ENCODE measurements around the gene CNGB1.

DNA sequence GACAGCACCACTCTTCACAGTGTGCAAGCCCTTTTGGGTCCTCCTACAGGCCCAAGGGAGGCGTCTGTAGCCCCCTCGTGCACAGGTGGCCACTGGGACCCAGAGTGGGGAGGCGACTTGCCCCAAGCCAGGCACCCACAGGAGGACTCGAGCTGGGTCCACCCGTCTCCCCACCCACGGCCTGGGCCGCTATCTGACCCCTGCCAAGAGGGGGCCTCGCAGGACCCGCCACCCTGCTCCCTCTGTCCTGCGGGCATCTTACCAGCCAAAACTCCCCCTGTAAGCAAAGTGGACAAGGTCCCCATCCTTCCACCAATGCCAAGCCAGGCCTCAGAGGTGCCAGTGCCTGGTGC lies 31.1 kb downstream of the CNGB1 start:
- TF ChIP-seq FOSL1 (CRISPR knock-in tag; IDR thresholded peaks at IDR 0.05; ENCODE audit: borderline replicate concordance), result no peak
- no peak for TF ChIP-seq RFXAP (CRISPR knock-in tag; IDR thresholded peaks at IDR 0.05; ENCODE audit: borderline replicate concordance)
- TF ChIP-seq ZNF225 (CRISPR knock-in tag; IDR thresholded peaks at IDR 0.05), result no peak
- TF ChIP-seq RORA (CRISPR knock-in tag; IDR thresholded peaks at IDR 0.05), result no peak
- TF ChIP-seq, protein P1, sequence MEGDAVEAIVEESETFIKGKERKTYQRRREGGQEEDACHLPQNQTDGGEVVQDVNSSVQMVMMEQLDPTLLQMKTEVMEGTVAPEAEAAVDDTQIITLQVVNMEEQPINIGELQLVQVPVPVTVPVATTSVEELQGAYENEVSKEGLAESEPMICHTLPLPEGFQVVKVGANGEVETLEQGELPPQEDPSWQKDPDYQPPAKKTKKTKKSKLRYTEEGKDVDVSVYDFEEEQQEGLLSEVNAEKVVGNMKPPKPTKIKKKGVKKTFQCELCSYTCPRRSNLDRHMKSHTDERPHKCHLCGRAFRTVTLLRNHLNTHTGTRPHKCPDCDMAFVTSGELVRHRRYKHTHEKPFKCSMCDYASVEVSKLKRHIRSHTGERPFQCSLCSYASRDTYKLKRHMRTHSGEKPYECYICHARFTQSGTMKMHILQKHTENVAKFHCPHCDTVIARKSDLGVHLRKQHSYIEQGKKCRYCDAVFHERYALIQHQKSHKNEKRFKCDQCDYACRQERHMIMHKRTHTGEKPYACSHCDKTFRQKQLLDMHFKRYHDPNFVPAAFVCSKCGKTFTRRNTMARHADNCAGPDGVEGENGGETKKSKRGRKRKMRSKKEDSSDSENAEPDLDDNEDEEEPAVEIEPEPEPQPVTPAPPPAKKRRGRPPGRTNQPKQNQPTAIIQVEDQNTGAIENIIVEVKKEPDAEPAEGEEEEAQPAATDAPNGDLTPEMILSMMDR (CRISPR knock-in tag; IDR thresholded peaks at IDR 0.05), result no peak
- TF ChIP-seq EZH2 (conservative IDR thresholded peaks at IDR 0.05; ENCODE audit: low read depth, low read length), result no peak
- TF ChIP-seq, protein P2, sequence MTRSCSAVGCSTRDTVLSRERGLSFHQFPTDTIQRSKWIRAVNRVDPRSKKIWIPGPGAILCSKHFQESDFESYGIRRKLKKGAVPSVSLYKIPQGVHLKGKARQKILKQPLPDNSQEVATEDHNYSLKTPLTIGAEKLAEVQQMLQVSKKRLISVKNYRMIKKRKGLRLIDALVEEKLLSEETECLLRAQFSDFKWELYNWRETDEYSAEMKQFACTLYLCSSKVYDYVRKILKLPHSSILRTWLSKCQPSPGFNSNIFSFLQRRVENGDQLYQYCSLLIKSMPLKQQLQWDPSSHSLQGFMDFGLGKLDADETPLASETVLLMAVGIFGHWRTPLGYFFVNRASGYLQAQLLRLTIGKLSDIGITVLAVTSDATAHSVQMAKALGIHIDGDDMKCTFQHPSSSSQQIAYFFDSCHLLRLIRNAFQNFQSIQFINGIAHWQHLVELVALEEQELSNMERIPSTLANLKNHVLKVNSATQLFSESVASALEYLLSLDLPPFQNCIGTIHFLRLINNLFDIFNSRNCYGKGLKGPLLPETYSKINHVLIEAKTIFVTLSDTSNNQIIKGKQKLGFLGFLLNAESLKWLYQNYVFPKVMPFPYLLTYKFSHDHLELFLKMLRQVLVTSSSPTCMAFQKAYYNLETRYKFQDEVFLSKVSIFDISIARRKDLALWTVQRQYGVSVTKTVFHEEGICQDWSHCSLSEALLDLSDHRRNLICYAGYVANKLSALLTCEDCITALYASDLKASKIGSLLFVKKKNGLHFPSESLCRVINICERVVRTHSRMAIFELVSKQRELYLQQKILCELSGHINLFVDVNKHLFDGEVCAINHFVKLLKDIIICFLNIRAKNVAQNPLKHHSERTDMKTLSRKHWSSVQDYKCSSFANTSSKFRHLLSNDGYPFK (CRISPR knock-in tag; IDR thresholded peaks at IDR 0.05; ENCODE audit: borderline replicate concordance), result no peak
- TF ChIP-seq JUN (CRISPR knock-in tag; IDR thresholded peaks at IDR 0.05), result no peak
- no peak for TF ChIP-seq GLI4 (CRISPR knock-in tag; IDR thresholded peaks at IDR 0.05; ENCODE audit: borderline replicate concordance)
- TF ChIP-seq, protein P3, sequence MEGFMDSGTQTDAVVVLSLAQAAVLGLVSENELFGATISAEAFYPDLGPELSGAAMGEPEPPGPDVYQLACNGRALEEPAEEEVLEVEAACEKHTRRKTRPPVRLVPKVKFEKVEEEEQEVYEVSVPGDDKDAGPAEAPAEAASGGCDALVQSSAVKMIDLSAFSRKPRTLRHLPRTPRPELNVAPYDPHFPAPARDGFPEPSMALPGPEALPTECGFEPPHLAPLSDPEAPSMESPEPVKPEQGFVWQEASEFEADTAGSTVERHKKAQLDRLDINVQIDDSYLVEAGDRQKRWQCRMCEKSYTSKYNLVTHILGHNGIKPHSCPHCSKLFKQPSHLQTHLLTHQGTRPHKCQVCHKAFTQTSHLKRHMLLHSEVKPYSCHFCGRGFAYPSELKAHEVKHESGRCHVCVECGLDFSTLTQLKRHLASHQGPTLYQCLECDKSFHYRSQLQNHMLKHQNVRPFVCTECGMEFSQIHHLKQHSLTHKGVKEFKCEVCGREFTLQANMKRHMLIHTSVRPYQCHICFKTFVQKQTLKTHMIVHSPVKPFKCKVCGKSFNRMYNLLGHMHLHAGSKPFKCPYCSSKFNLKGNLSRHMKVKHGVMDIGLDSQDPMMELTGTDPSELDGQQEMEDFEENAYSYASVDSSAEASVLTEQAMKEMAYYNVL (CRISPR knock-in tag; IDR thresholded peaks at IDR 0.05; ENCODE audit: borderline replicate concordance), result no peak
- no peak for TF ChIP-seq ZNF761 (CRISPR knock-in tag; conservative IDR thresholded peaks at IDR 0.05)
- TF ChIP-seq ERF (CRISPR knock-in tag; IDR thresholded peaks at IDR 0.05), result no peak
- TF ChIP-seq ZFP36 (IDR thresholded peaks at IDR 0.05; ENCODE audit: borderline replicate concordance, low read depth, low read length, partially characterized antibody), result no peak

Data from HepG2 (cell line).